ENCODE data around the gene ACTR3C.
"Not testable (repeated sequence)": the region's sequence is repeated elsewhere in the genome, so short reads cannot be mapped to it uniquely, and the experiment has no call there.

GRCh38 chr7:150262656-150263055, 60.7 kb downstream of the ACTR3C start:
- not testable (repeated sequence) for TF ChIP-seq CTCF, POLR2A, POLR2AphosphoS5, EP300 (IDR thresholded peaks at IDR 0.05)

Measured in stomach (tissue), 4 donors.